SU-DHL-6 (cell line): ENCODE results near the gene FHOD3.

Experiments
- H2AFZ ChIP-seq: fragments of 200-600 bp; sonication (generic); 2 replicates; pipeline ENCODE4 v1.6.1; 2014; ENCODE audit warnings: low read depth, mild to moderate bottlenecking, moderate library complexity, mixed read lengths, antibody characterized with exemption, low read length; ENCODE audit not compliant: severe bottlenecking
- H3F3A ChIP-seq: fragments of 200-600 bp; shearing (Covaris generic); 2 replicates; pipeline ENCODE4 v1.6.0; 2016; ENCODE audit warnings: antibody characterized with exemption, mild to moderate bottlenecking; ENCODE audit not compliant: insufficient read depth
- H3K27ac ChIP-seq: fragments of 200-600 bp; sonication (generic); 2 replicates; pipeline ENCODE4 v1.5.1; 2016; ENCODE audit warnings: low read depth, mild to moderate bottlenecking, low read length, moderate library complexity, mixed read lengths
- H3K27me3 ChIP-seq: fragments of 200-600 bp; sonication (generic), shearing (Covaris generic); 2 replicates; pipeline ENCODE4 v1.6.0; 2014; ENCODE audit warnings: mild to moderate bottlenecking, low read length
- H3K36me3 ChIP-seq: fragments of 200-600 bp; sonication (generic); 2 replicates; pipeline ENCODE4 v1.6.1; 2014; ENCODE audit warnings: mild to moderate bottlenecking, low read length, mixed read lengths
- H3K4me2 ChIP-seq: fragments of 300-600, 200-600 bp; shearing (Covaris generic), sonication (generic); 2 replicates; pipeline ENCODE4 v1.6.0; 2014; ENCODE audit warnings: low read length, low read depth, mild to moderate bottlenecking; ENCODE audit not compliant: poor library complexity, severe bottlenecking
- H3K4me3 ChIP-seq: fragments of 200-600 bp; sonication (generic); 2 replicates; pipeline ENCODE4 v1.5.1; 2014; ENCODE audit warnings: antibody characterized with exemption, low read length, mild to moderate bottlenecking, mixed read lengths; ENCODE audit not compliant: insufficient read depth, poor library complexity, severe bottlenecking
- H3K79me2 ChIP-seq: fragments of 200-600 bp; sonication (generic); 2 replicates; pipeline ENCODE4 v1.6.1; 2014; ENCODE audit warnings: mild to moderate bottlenecking, low read length, moderate library complexity; ENCODE audit not compliant: insufficient read depth
- H3K9ac ChIP-seq: fragments of 200-600 bp; sonication (generic); 2 replicates; pipeline ENCODE4 v1.7.0; 2014; ENCODE audit warnings: mild to moderate bottlenecking, low read length
- H3K9me2 ChIP-seq: fragments of 200-600 bp; sonication (generic); replicated peaks from 2 replicates; pipeline ENCODE4 v1.6.1; 2014; ENCODE audit warnings: low read length; ENCODE audit not compliant: insufficient read depth
- H3K9me3 ChIP-seq: fragments of 200-600 bp; sonication (generic); 2 replicates; pipeline ENCODE4 v1.6.1; 2014; ENCODE audit warnings: low read length, mixed read lengths; ENCODE audit not compliant: insufficient read depth
- H4K20me1 ChIP-seq: fragments of 200-600 bp; sonication (generic); 2 replicates; pipeline ENCODE4 v1.6.1; 2014; ENCODE audit warnings: low read depth, mild to moderate bottlenecking, antibody characterized with exemption, low read length, moderate library complexity, mixed read lengths
- CTCF ChIP-seq: fragments of 200-600 bp; sonication (generic); IDR thresholded peaks from one replicate; pipeline ENCODE4 v1.5.1; 2017; ENCODE audit warnings: antibody characterized with exemption, mild to moderate bottlenecking, low read length, moderate library complexity; ENCODE audit not compliant: insufficient read depth, poor library complexity, severe bottlenecking
- EZH2phosphoT487 ChIP-seq: fragments of 200-600 bp; sonication (generic), shearing (Covaris generic); conservative IDR thresholded peaks from 2 replicates; pipeline ENCODE4 v1.6.1; 2018; ENCODE audit warnings: mild to moderate bottlenecking, antibody characterized with exemption, low read length, moderate library complexity, mixed read lengths

The FHOD3 gene

DNA sequence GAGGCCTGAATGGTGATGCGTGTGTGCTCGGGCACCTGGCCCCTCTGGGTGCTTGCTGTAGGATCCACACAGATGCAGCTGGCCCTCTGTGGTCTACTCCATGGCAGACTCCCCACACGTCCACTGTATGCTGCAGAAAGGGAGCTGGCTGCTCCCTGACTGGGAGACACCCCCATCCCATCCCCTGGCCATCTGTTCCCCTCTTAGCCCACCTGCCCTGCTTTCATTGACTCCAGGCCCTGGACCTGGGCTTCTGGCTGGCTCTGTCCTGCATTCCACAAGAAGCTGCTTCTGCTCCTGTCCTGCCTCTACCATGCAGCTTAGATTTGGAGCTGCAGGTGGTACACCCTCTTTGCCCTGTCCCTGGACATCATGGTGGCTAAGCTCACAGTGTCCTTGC is 80.1 kb downstream of the FHOD3 start:
- Histone ChIP-seq H3K27me3 (0 out of 2 replicates have a peak, but pooled peaks cover 2% of the 10 kb centered on the region), H3K9ac (no peak overlapping the region), H3K9me3 (no peaks in the 10 kb centered on the region), H4K20me1 (no peaks in the 10 kb centered on the region), H3K27ac (no peak overlapping the region), H3F3A (no peaks in the 10 kb centered on the region), H3K4me3 (no peak overlapping the region), H2AFZ (no peak overlapping the region), H3K36me3 (no peaks in the 10 kb centered on the region), H3K4me2 (no peak overlapping the region), H3K9me2 (no peaks in the 10 kb centered on the region), H3K79me2 (no peaks in the 10 kb centered on the region)
- TF ChIP-seq EZH2phosphoT487 (no peak), CTCF (no peak)

DNA sequence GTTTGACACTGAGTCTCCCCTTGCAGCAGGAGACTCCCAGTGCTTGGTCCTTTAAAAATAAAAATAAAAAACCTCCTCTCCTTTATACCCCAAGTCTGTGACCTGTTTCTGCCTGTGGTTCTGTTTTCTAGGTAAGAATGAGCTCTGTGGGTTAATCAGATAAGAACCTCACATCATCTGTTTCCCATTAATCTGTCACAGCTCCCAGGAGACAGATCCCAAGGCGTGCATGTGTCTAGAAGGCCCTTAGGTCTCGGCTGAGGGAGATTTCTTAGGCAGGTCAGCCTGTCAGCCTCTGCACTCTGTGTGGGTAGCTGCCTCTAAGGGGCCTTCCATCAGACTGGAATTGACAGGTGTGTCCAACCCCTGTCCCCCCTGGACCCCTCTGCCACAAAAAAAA is 80.7 kb downstream of the FHOD3 start:
- Histone ChIP-seq H3K4me3 (no peak overlapping the region), H3K9ac (no peak overlapping the region), H2AFZ (no peak overlapping the region), H3K4me2 (no peak overlapping the region), H3K9me2 (no peaks in the 10 kb centered on the region), H3K27me3 (0 out of 2 replicates have a peak, but pooled peaks cover 2% of the 10 kb centered on the region), H4K20me1 (no peaks in the 10 kb centered on the region), H3K27ac (no peak overlapping the region), H3F3A (no peaks in the 10 kb centered on the region), H3K36me3 (no peaks in the 10 kb centered on the region), H3K79me2 (no peaks in the 10 kb centered on the region), H3K9me3 (no peaks in the 10 kb centered on the region)
- TF ChIP-seq EZH2phosphoT487 = no peak
- TF ChIP-seq CTCF = no peak

GRCh38 chr18:36379435-36379984 is 82.0 kb downstream of the FHOD3 start:
- Histone ChIP-seq H3K9ac (no peak overlapping the region), H4K20me1 (no peaks in the 10 kb centered on the region), H3K4me2 (no peak overlapping the region), H3K27me3 (0 out of 2 replicates have a peak, but pooled peaks cover 2% of the 10 kb centered on the region), H3K36me3 (no peaks in the 10 kb centered on the region), H3F3A (no peaks in the 10 kb centered on the region), H3K4me3 (no peak overlapping the region), H3K9me3 (no peaks in the 10 kb centered on the region), H3K9me2 (no peaks in the 10 kb centered on the region), H3K27ac (no peak overlapping the region), H3K79me2 (no peaks in the 10 kb centered on the region), H2AFZ (no peak overlapping the region)
- TF ChIP-seq EZH2phosphoT487 (no peak), CTCF (no peak)
